NCI-H1105 (cell line): Measurements from ENCODE around the gene PRC1.

Experiments used
- DNase-seq: peaks from one replicate; lab custom pipeline; 2025; lab: John Stamatoyannopoulos, UW

Gene PRC1

GRCh38 chr15:90955624-90956273 lies 38.6 kb downstream of the PRC1 start:
- DNase-seq = no peak

- DNase-seq = peak; percentile 86
These were observed 39.4 kb downstream of the PRC1 start, which contains the start of gene RCCD1 for GRCh38 chr15:90954712-90955623. Gene RCCD1 (plus strand): TSS chr15:90954884. CDS start chr15:90956735, 1,851 bp downstream.

GRCh38 chr15:90953947-90954711 lies 40.2 kb downstream of the PRC1 start:
- DNase-seq = no peak

- DNase-seq = no peak
These were observed 41.2 kb downstream of the PRC1 start for GRCh38 chr15:90952901-90953677.

- DNase-seq = no peak
These were observed 43.7 kb downstream of the PRC1 start for GRCh38 chr15:90950676-90951075.

GRCh38 chr15:90949979-90950675 lies 44.2 kb downstream of the PRC1 start:
- no peak for DNase-seq

GRCh38 chr15:90948506-90948905 lies 45.8 kb downstream of the PRC1 start:
- DNase-seq = no peak

- DNase-seq = no peak
These were observed 46.6 kb downstream of the PRC1 start for GRCh38 chr15:90947577-90948357.

GRCh38 chr15:90946941-90947576 lies 47.3 kb downstream of the PRC1 start:
- no peak for DNase-seq

- DNase-seq = no peak
These were observed 47.8 kb downstream of the PRC1 start for GRCh38 chr15:90946538-90946937.

GRCh38 chr15:90945091-90945490 lies 49.2 kb downstream of the PRC1 start:
- no peak for DNase-seq

- DNase-seq = no peak
These were observed 51.8 kb downstream of the PRC1 start for GRCh38 chr15:90942354-90943120.

- no peak for DNase-seq
These were observed 53.3 kb downstream of the PRC1 start for GRCh38 chr15:90941038-90941437.

GRCh38 chr15:90939756-90940155 lies 54.6 kb downstream of the PRC1 start:
- no peak for DNase-seq

- DNase-seq = no peak
These were observed 56.1 kb downstream of the PRC1 start for GRCh38 chr15:90938261-90938660.

GRCh38 chr15:90936823-90937222 lies 57.5 kb downstream of the PRC1 start:
- DNase-seq = no peak

- DNase-seq = peak; percentile 76
These were observed 59.2 kb downstream of the PRC1 start, which contains the start of gene UNC45A for GRCh38 chr15:90934949-90935751. Gene UNC45A (plus strand): TSS chr15:90935285. CDS start chr15:90935325, 40 bp downstream.
